Tibial nerve (tissue), 4 donors: ENCODE measurements around the gene CHTF18. TPM values are rescaled to one million over a fixed set of nuclear protein-coding genes. Genes with fewer than 3 reads are reported as not detected.

Source experiments
- DNase-seq, 2 donors: peaks; one replicate each; pipeline ENCODE4 v3.0.0-alpha.2; 2019; ENCODE audit warnings: low spot score in 2 of 2
- H3K27ac ChIP-seq, 4 donors: fragments of 200-600 bp; sonication (generic) in 3 of 4; one replicate each; pipeline ENCODE4 v1.5.1; 2017 to 2019; ENCODE audit warnings: mild to moderate bottlenecking in 1 of 4
- H3K27me3 ChIP-seq, 2 donors: fragments of 200-600 bp; sonication (generic) in 1 of 2; one replicate each; pipeline versions ENCODE4 v1.5.1 to v1.6.0; 2017 to 2019
- H3K36me3 ChIP-seq, 3 donors: fragments of 200-600 bp; sonication (generic); one replicate each; pipeline ENCODE4 v1.5.1; 2018 to 2019
- H3K4me1 ChIP-seq, 4 donors: fragments of 200-600 bp; sonication (generic) in 3 of 4; one replicate each; pipeline ENCODE4 v1.5.1; 2017 to 2019
- H3K4me3 ChIP-seq, 4 donors: fragments of 200-600 bp; sonication (generic) in 3 of 4; one replicate each; pipeline ENCODE4 v1.5.1; 2017 to 2019; ENCODE audit warnings: mild to moderate bottlenecking in 1 of 4, moderate library complexity in 1 of 4
- H3K9me3 ChIP-seq, 4 donors: fragments of 200-600 bp; sonication (generic) in 3 of 4; one replicate each; pipeline ENCODE4 v1.5.1; 2017 to 2019
- EP300 ChIP-seq, 2 donors: sonication (generic); formaldehyde crosslinking; IDR thresholded peaks; one replicate each; pipeline ENCODE4 v1.6.1; 2017; ENCODE audit warnings: antibody characterized with exemption in 2 of 2, mild to moderate bottlenecking in 1 of 2
- POLR2A ChIP-seq, 2 donors: fragments of 450-650 bp; IDR thresholded peaks; one replicate each; pipeline ENCODE4 v1.6.1; 2017; ENCODE audit warnings: antibody characterized with exemption in 2 of 2, mild to moderate bottlenecking in 2 of 2, moderate library complexity in 2 of 2
- WGBS, 2 donors: methylation state at CpG; one replicate each; pipeline ENCODE4 v1.1.5; 2018; 5-methylcytosine and 5-hydroxymethylcytosine counted together
- total RNA-seq, 4 donors: library from RNA; depleted of rRNA; stranded (reverse); fragments of >200 nt; gene quantifications; one replicate each; pipeline ENCODE4 v1.1.0, GENCODE V29; 2016
- TF ChIP-seq, protein P1 (sequence below), 5 experiments: fragments of 200-600 bp in 3 of 5; fragments of 450-650 bp in 2 of 5; sonication (generic) in 3 of 5; IDR thresholded peaks; one replicate each; pipeline ENCODE4 v1.5.1; 2016 to 2019; ENCODE audit warnings: antibody characterized with exemption in 5 of 5, mild to moderate bottlenecking in 3 of 5, moderate library complexity in 2 of 5

Gene CHTF18
- total RNA-seq, 4 donors from 2014 or later: 6.1 to 57.5 (median 17.7) TPM

DNA sequence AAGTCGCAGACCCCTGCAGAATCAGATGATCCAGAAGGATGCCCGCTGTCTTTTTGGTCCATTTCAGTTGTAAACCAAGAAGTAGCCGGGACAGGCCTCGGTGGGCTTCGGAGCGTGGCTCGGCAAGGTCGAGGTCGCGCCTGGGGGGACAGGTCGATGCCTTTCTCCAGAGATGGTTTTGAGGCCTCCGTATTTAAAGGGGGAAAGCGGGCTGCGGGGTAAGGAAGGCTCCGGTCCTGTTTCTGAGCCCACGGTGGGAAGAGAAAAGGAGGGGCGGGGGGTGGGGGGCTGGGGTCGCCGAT lies 19.6 kb downstream of the CHTF18 start:
- TF ChIP-seq EP300 (IDR thresholded peaks at IDR 0.05): no peak
- no peak for TF ChIP-seq POLR2A (IDR thresholded peaks at IDR 0.05)
- TF ChIP-seq, protein P1, sequence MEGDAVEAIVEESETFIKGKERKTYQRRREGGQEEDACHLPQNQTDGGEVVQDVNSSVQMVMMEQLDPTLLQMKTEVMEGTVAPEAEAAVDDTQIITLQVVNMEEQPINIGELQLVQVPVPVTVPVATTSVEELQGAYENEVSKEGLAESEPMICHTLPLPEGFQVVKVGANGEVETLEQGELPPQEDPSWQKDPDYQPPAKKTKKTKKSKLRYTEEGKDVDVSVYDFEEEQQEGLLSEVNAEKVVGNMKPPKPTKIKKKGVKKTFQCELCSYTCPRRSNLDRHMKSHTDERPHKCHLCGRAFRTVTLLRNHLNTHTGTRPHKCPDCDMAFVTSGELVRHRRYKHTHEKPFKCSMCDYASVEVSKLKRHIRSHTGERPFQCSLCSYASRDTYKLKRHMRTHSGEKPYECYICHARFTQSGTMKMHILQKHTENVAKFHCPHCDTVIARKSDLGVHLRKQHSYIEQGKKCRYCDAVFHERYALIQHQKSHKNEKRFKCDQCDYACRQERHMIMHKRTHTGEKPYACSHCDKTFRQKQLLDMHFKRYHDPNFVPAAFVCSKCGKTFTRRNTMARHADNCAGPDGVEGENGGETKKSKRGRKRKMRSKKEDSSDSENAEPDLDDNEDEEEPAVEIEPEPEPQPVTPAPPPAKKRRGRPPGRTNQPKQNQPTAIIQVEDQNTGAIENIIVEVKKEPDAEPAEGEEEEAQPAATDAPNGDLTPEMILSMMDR (IDR thresholded peaks at IDR 0.05): no peak
- Histone ChIP-seq H3K27ac (peak overlapping the region in 3 of 4 donors; percentile 92 to 95 (median 92)), H3K36me3 (no peaks in the 10 kb centered on the region), H3K4me1 (peaks cover 0 to 19% (median 14%) of the 10 kb centered on the region in 4 donors), H3K9me3 (peaks cover 0 to 6% (median 0%) of the 10 kb centered on the region in 4 donors), H3K27me3 (peaks cover 0 to 13% of the 10 kb centered on the region in 2 donors), H3K4me3 (peak overlapping the region; percentile 29 to 88 (median 78))
- 40 to 60% methylated on average over 19 of the region's 19 CpGs for WGBS, 2 donors
- DNase-seq: no peak

DNA sequence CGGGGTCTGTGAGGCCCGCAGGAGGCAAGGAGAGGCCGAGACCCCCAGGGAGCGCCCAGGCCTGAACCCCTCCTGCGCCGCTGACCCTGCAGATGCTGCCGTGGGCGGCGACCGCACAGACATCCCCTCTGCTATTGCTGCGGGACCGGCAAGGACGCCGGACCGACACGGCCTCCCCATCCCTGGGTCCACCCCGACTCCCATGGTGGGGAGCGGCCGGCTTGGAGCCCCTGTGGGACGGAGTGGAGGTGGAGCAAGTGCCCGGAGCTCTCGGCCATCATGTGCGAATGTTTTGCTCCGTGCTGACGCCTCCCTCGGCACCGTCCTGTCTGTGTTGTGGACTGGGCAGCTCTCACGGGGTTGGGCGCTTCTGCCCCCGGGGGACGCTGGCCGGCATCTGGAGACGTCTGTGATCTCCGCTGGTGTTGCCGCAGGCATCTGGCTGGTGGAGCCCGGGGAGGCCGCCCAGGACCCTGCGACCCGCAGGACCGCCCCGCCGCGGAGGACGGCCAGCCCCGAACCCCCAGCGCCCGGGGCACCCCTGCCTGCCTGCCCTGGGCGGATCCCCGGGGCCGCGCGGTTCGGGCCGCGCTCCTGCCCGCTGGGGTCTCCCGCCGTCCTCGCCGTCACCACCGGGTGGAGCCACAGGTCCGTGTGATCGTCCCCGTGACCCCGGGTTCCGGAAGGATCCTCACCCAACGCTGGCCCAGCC lies 24.9 kb downstream of the CHTF18 start:
- TF ChIP-seq, protein P1 (IDR thresholded peaks at IDR 0.05): peak; percentile 58 to 91 (median 70)
- no peak for TF ChIP-seq EP300 (IDR thresholded peaks at IDR 0.05)
- DNase-seq: peak in 1 of 2 donors; percentile 26
- H3K27me3 ChIP-seq: peaks cover 0 to 50% of the 10 kb centered on the region in 2 donors

DNA sequence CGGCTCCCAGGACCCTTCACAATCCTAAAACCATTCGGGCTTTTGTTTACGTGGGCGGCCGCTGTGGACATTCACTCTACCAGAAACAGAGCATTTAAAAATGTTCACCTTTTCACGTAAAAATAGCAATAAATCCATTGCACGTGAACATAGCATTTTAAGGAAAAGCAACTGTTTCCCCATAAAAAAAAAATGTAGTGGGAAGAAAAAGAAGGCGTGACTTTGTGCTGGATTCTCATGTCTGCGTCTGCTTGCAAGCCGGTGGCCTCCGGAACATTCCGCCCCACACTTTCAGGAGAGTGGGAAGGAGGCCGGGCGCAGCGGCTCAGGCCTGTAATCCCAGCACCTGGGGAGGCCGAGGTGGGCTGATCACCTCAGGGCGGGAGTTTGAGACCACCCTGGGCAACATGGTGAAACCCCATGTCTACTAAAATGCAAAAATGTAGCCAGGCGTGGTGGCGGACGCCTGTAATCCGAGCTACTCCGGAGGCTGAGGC lies 25.5 kb downstream of the CHTF18 start:
- WGBS, 2 donors: 42 to 45% methylated on average over 22 of the region's 22 CpGs

More for the DNA sequence above, 24.9 kb downstream of the CHTF18 start:
- WGBS, 2 donors: 12 to 15% methylated on average over 21 to 48 of the region's 67 CpGs
- H3K4me3 ChIP-seq: peak overlapping the region in 2 of 4 donors; percentile 2 to 33
- peaks cover 0 to 16% (median 3%) of the 10 kb centered on the region in 4 donors for H3K4me1 ChIP-seq
- H3K36me3 ChIP-seq: no peaks in the 10 kb centered on the region
- peak overlapping the region in 1 of 4 donors; percentile 68 for H3K27ac ChIP-seq
- peaks cover 0 to 6% (median 0%) of the 10 kb centered on the region in 4 donors for H3K9me3 ChIP-seq

DNA sequence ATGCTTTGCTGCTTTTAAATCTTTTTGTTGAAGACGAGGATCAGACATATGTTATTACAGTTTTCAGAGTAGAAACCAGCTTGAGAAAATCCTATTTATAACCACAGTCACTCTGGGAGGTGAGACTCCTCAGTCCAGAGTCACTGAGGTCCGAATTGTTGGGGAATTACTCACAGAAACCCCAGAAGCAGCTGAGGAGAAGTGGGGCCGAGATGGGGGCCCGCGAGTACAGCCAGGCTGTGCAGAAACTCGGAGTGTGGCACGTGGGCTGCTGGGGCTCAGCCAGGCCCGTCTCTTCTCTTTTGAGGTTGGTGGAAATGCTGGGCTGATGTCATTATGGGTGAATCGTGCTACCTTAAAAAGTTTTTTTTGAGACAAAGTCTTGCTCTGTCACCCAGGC lies 26.6 kb downstream of the CHTF18 start:
- Histone ChIP-seq H3K9me3 (peaks cover 0 to 6% (median 0%) of the 10 kb centered on the region in 4 donors), H3K4me3 (no peak overlapping the region), H3K27me3 (peaks cover 1 to 66% of the 10 kb centered on the region in 2 donors), H3K27ac (no peak overlapping the region), H3K36me3 (no peaks in the 10 kb centered on the region), H3K4me1 (peaks cover 0 to 15% (median 0%) of the 10 kb centered on the region in 4 donors)
- TF ChIP-seq, protein P1 (IDR thresholded peaks at IDR 0.05): no peak
- TF ChIP-seq EP300 (IDR thresholded peaks at IDR 0.05) (no peak), POLR2A (IDR thresholded peaks at IDR 0.05) (no peak)
- 70 to 71% methylated on average over 9 of the region's 9 CpGs for WGBS, 2 donors
- no peak for DNase-seq

More for the DNA sequence above, 25.5 kb downstream of the CHTF18 start:
- Histone ChIP-seq H3K4me3 (peak overlapping the region in 1 of 4 donors; percentile 2), H3K27ac (peak overlapping the region in 1 of 4 donors; percentile 68), H3K9me3 (peaks cover 0 to 6% (median 0%) of the 10 kb centered on the region in 4 donors), H3K4me1 (peaks cover 0 to 15% (median 0%) of the 10 kb centered on the region in 4 donors), H3K36me3 (no peaks in the 10 kb centered on the region), H3K27me3 (peaks cover 0 to 56% of the 10 kb centered on the region in 2 donors)
- TF ChIP-seq, protein P1 (IDR thresholded peaks at IDR 0.05): no peak
- TF ChIP-seq POLR2A (IDR thresholded peaks at IDR 0.05): no peak
- no peak for TF ChIP-seq EP300 (IDR thresholded peaks at IDR 0.05)
- no peak for DNase-seq

DNA sequence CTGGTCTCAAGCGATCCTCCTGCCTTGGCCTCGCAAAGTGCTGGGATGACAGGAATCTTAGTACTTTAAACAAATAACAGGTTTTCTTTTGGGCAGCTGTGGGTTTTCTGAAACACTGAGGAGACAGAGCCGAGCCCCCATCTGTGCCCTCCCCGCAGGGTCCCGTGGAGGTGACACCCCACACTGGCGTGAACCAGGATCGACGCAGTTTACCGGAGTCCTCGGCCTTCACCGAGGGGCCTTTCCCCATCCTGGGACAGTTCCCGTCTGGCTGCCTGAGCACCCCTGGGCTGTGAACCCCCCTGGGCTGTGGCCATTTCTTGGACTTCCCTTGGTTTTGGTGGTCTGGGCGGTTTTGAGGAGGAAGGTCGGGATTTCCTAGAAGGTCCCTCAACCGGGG lies 27.4 kb downstream of the CHTF18 start:
- 91 to 93% methylated on average over 15 of the region's 15 CpGs for WGBS, 2 donors
- no peak for DNase-seq
- Histone ChIP-seq H3K4me3 (no peak overlapping the region), H3K27ac (no peak overlapping the region), H3K27me3 (peaks cover 2 to 67% of the 10 kb centered on the region in 2 donors), H3K36me3 (no peaks in the 10 kb centered on the region), H3K9me3 (peaks cover 0 to 6% (median 0%) of the 10 kb centered on the region in 4 donors), H3K4me1 (peaks cover 0 to 15% (median 0%) of the 10 kb centered on the region in 4 donors)
- TF ChIP-seq POLR2A (IDR thresholded peaks at IDR 0.05) (no peak), EP300 (IDR thresholded peaks at IDR 0.05) (no peak)
- TF ChIP-seq, protein P1 (IDR thresholded peaks at IDR 0.05): no peak
